ENCODE results near the gene TRPM3. TPM values are rescaled to one million over a fixed set of nuclear protein-coding genes. Genes with fewer than 3 reads are reported as not detected.

TRPM3 gene
- total RNA-seq, 1 experiment from 2014 or later = not detected

- POLR2A ChIA-PET = no interaction called here
- no peak for TF ChIP-seq TCF7L2 (IDR thresholded peaks at IDR 0.05; ENCODE audit: low read depth, low read length)
- TF ChIP-seq CTCF (IDR thresholded peaks at IDR 0.05) = no peak
- TF ChIP-seq SIN3A (IDR thresholded peaks at IDR 0.05; ENCODE audit: borderline replicate concordance, insufficient read depth, low read depth, low read length) = no peak
- no peak for TF ChIP-seq POLR2AphosphoS5 (IDR thresholded peaks at IDR 0.05; ENCODE audit: low read depth, low read length)
- TF ChIP-seq, protein P1, sequence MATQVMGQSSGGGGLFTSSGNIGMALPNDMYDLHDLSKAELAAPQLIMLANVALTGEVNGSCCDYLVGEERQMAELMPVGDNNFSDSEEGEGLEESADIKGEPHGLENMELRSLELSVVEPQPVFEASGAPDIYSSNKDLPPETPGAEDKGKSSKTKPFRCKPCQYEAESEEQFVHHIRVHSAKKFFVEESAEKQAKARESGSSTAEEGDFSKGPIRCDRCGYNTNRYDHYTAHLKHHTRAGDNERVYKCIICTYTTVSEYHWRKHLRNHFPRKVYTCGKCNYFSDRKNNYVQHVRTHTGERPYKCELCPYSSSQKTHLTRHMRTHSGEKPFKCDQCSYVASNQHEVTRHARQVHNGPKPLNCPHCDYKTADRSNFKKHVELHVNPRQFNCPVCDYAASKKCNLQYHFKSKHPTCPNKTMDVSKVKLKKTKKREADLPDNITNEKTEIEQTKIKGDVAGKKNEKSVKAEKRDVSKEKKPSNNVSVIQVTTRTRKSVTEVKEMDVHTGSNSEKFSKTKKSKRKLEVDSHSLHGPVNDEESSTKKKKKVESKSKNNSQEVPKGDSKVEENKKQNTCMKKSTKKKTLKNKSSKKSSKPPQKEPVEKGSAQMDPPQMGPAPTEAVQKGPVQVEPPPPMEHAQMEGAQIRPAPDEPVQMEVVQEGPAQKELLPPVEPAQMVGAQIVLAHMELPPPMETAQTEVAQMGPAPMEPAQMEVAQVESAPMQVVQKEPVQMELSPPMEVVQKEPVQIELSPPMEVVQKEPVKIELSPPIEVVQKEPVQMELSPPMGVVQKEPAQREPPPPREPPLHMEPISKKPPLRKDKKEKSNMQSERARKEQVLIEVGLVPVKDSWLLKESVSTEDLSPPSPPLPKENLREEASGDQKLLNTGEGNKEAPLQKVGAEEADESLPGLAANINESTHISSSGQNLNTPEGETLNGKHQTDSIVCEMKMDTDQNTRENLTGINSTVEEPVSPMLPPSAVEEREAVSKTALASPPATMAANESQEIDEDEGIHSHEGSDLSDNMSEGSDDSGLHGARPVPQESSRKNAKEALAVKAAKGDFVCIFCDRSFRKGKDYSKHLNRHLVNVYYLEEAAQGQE (IDR thresholded peaks at IDR 0.05; ENCODE audit: insufficient read depth in 1 of 2, low read depth in 2 of 2, low read length in 1 of 2) = no peak
- in situ Hi-C loops (cut with HindIII; ENCODE audit: low pct_unique_long_range_greater_than_20kb, low sequenced_read_pairs) (no loop called here), intact Hi-C loops (cut with micrococcal nuclease; ENCODE audit: unreplicated experiment) (no loop called here)
- no peak overlapping the region for H3K4me3 ChIP-seq (ENCODE audit: low read depth in 2 of 2, low read length in 2 of 2)
- ATAC-seq = no peak
- H3K9me3 ChIP-seq (ENCODE audit: control insufficient read depth, insufficient read depth, low read depth, low read length) = no peaks in the 10 kb centered on the region
- H3K27ac ChIP-seq (ENCODE audit: low read length) = no peak overlapping the region
- no TSS peak for BruUV-seq (replicated peaks)
- no peaks in the 10 kb centered on the region for H3K4me1 ChIP-seq (ENCODE audit: control insufficient read depth, insufficient read depth, low read length)
- no peaks in the 10 kb centered on the region for H3K27me3 ChIP-seq (ENCODE audit: control insufficient read depth, insufficient read depth, low read length)
- no peak for DNase-seq (ENCODE audit: low read depth, low spot score)
- CTCF ChIA-PET = no interaction called here
- H3K36me3 ChIP-seq (ENCODE audit: control insufficient read depth, insufficient read depth, low read length) = no peaks in the 10 kb centered on the region
These were observed 23.8 kb upstream of the TRPM3 start for GRCh38 chr9:71145179-71145578.

GRCh38 chr9:71144495-71144894 lies 23.1 kb upstream of the TRPM3 start:
- no TSS peak for BruUV-seq (replicated peaks)
- H3K4me1 ChIP-seq (ENCODE audit: control insufficient read depth, insufficient read depth, low read length) = no peaks in the 10 kb centered on the region
- DNase-seq (ENCODE audit: low read depth, low spot score) (no peak), ATAC-seq (no peak)
- no peak overlapping the region for H3K27ac ChIP-seq (ENCODE audit: low read length)
- CTCF ChIA-PET = no interaction called here
- no peaks in the 10 kb centered on the region for H3K9me3 ChIP-seq (ENCODE audit: control insufficient read depth, insufficient read depth, low read depth, low read length)
- H3K4me3 ChIP-seq (ENCODE audit: low read depth in 2 of 2, low read length in 2 of 2) = no peak overlapping the region
- TF ChIP-seq, protein P1 (IDR thresholded peaks at IDR 0.05; ENCODE audit: insufficient read depth in 1 of 2, low read depth in 2 of 2, low read length in 1 of 2) = no peak
- no peak for TF ChIP-seq SIN3A (IDR thresholded peaks at IDR 0.05; ENCODE audit: borderline replicate concordance, insufficient read depth, low read depth, low read length)
- TF ChIP-seq CTCF (IDR thresholded peaks at IDR 0.05) = no peak
- no peak for TF ChIP-seq TCF7L2 (IDR thresholded peaks at IDR 0.05; ENCODE audit: low read depth, low read length)
- no peak for TF ChIP-seq POLR2AphosphoS5 (IDR thresholded peaks at IDR 0.05; ENCODE audit: low read depth, low read length)
- POLR2A ChIA-PET = no interaction called here
- intact Hi-C loops (cut with micrococcal nuclease; ENCODE audit: unreplicated experiment) (no loop called here), in situ Hi-C loops (cut with HindIII; ENCODE audit: low pct_unique_long_range_greater_than_20kb, low sequenced_read_pairs) (no loop called here)
- no peaks in the 10 kb centered on the region for H3K27me3 ChIP-seq (ENCODE audit: control insufficient read depth, insufficient read depth, low read length)
- H3K36me3 ChIP-seq (ENCODE audit: control insufficient read depth, insufficient read depth, low read length) = no peaks in the 10 kb centered on the region

All from Panc1 (cell line).